Neural cell (in vitro differentiated cells): ENCODE measurements around the gene NAP1L5.

Source experiments
- EZH2 ChIP-seq: fragments of 200-600, 300-800 bp; shearing (Covaris generic), sonication (generic); IDR thresholded peaks from 2 replicates; pipeline ENCODE4 v1.6.1; 2014; ENCODE audit warnings: antibody characterized with exemption, low read length, borderline replicate concordance, mild to moderate bottlenecking; ENCODE audit not compliant: insufficient read depth, poor library complexity, severe bottlenecking
- MXI1 ChIP-seq: fragments of 450-650 bp; conservative IDR thresholded peaks from 2 replicates; pipeline ENCODE4 v1.6.1; 2014; ENCODE audit warnings: antibody characterized with exemption, mild to moderate bottlenecking; ENCODE audit not compliant: poor library complexity, severe bottlenecking
- POLR2AphosphoS5 ChIP-seq: IDR thresholded peaks from 2 replicates; pipeline ENCODE4 v1.6.1; 2012
- RAD21 ChIP-seq: fragments of 450-650 bp; conservative IDR thresholded peaks from 2 replicates; pipeline ENCODE4 v1.6.1; 2014; ENCODE audit warnings: antibody characterized with exemption, mild to moderate bottlenecking, moderate library complexity
- REST ChIP-seq: IDR thresholded peaks from 2 replicates; pipeline ENCODE4 v1.6.1; 2012; ENCODE audit warnings: borderline replicate concordance
- SMC3 ChIP-seq: fragments of 450-650 bp; conservative IDR thresholded peaks from 2 replicates; pipeline ENCODE4 v1.6.1; 2014; ENCODE audit warnings: antibody characterized with exemption, mild to moderate bottlenecking, moderate library complexity; ENCODE audit not compliant: poor library complexity
- TAF1 ChIP-seq: IDR thresholded peaks from 2 replicates; pipeline ENCODE4 v1.6.1; 2012; ENCODE audit warnings: low read depth
- TF ChIP-seq, protein P1 (sequence below): fragments of 450-650 bp; IDR thresholded peaks from 2 replicates; pipeline ENCODE4 v1.5.1; 2014; ENCODE audit warnings: antibody characterized with exemption, mild to moderate bottlenecking, moderate library complexity; ENCODE audit not compliant: poor library complexity, severe bottlenecking

GRCh38 chr4:88674565-88674964 lies 23.1 kb downstream of the NAP1L5 start:
- TF ChIP-seq, protein P1, sequence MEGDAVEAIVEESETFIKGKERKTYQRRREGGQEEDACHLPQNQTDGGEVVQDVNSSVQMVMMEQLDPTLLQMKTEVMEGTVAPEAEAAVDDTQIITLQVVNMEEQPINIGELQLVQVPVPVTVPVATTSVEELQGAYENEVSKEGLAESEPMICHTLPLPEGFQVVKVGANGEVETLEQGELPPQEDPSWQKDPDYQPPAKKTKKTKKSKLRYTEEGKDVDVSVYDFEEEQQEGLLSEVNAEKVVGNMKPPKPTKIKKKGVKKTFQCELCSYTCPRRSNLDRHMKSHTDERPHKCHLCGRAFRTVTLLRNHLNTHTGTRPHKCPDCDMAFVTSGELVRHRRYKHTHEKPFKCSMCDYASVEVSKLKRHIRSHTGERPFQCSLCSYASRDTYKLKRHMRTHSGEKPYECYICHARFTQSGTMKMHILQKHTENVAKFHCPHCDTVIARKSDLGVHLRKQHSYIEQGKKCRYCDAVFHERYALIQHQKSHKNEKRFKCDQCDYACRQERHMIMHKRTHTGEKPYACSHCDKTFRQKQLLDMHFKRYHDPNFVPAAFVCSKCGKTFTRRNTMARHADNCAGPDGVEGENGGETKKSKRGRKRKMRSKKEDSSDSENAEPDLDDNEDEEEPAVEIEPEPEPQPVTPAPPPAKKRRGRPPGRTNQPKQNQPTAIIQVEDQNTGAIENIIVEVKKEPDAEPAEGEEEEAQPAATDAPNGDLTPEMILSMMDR: no peak
- TF ChIP-seq MXI1 (no peak), REST (no peak), EZH2 (no peak), POLR2AphosphoS5 (no peak), RAD21 (no peak), TAF1 (no peak), SMC3 (no peak)
